Measurements from ENCODE around the gene SMC3. TPM values are rescaled to one million over a fixed set of nuclear protein-coding genes. Genes with fewer than 3 reads are reported as not detected.

The SMC3 gene
- total RNA-seq, 2 donors from 2014 or later, result 66.0 to 75.9 TPM

DNA sequence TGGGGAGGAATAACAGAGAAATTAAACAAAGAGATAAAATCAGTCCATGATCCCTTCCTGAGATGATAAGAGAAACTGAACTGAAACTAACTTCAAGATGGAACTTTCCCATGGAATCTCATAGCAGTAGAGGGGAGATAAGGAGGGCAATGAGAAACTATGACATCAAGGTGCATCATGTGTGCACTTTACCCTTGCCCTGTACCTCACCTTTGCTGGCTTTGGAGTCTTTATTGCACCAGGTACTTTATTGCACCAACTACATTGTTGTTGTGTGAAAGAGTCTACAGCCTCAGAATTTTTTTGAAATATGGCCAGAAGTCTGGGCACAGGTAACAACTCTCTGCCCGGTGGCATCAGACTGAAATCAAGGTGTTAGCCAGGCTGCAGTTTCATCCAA is 11.2 kb upstream of the SMC3 start:
- WGBS, 2 experiments (ENCODE audit: insufficient coverage in 1 of 2, insufficient read length in 1 of 2), result 97% methylated on average over 1 of the region's 1 CpG; no CpG with 5 or more reads in 1 of the 2 experiments
- TF ChIP-seq, protein P1, sequence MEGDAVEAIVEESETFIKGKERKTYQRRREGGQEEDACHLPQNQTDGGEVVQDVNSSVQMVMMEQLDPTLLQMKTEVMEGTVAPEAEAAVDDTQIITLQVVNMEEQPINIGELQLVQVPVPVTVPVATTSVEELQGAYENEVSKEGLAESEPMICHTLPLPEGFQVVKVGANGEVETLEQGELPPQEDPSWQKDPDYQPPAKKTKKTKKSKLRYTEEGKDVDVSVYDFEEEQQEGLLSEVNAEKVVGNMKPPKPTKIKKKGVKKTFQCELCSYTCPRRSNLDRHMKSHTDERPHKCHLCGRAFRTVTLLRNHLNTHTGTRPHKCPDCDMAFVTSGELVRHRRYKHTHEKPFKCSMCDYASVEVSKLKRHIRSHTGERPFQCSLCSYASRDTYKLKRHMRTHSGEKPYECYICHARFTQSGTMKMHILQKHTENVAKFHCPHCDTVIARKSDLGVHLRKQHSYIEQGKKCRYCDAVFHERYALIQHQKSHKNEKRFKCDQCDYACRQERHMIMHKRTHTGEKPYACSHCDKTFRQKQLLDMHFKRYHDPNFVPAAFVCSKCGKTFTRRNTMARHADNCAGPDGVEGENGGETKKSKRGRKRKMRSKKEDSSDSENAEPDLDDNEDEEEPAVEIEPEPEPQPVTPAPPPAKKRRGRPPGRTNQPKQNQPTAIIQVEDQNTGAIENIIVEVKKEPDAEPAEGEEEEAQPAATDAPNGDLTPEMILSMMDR (conservative IDR thresholded peaks at IDR 0.05), result no peak
- H3K9me3 Mint-ChIP-seq, result peaks cover 10% of the 10 kb centered on the region
- DNase-seq, result no peak
- H3K4me1 Mint-ChIP-seq, result peaks cover 23% of the 10 kb centered on the region
- peaks cover 8% of the 10 kb centered on the region for H3K9me3 ChIP-seq (ENCODE audit: control insufficient read depth, low read length)
- H3K9ac ChIP-seq (ENCODE audit: extremely low read depth, low read length, poor library complexity, severe bottlenecking), result no peak overlapping the region
- H3K27me3 Mint-ChIP-seq (ENCODE audit: insufficient read depth), result no peaks in the 10 kb centered on the region
- no peaks in the 10 kb centered on the region for H3K27me3 ChIP-seq (ENCODE audit: control insufficient read depth, insufficient read depth, low read length, poor library complexity, severe bottlenecking)
- H3K36me3 ChIP-seq (ENCODE audit: control insufficient read depth, insufficient read depth, low read length), result no peaks in the 10 kb centered on the region
- peaks cover 9% of the 10 kb centered on the region for H3K4me1 ChIP-seq (ENCODE audit: control insufficient read depth, insufficient read depth, low read length)
- H3K4me3 ChIP-seq (ENCODE audit: low read length), result no peak overlapping the region
- H3K36me3 Mint-ChIP-seq (ENCODE audit: low read depth), result no peaks in the 10 kb centered on the region
- no peak overlapping the region for H3K27ac ChIP-seq (ENCODE audit: low read depth, low read length)
- no peak overlapping the region for H3K4me3 Mint-ChIP-seq
- no peak overlapping the region for H3K27ac Mint-ChIP-seq

DNA sequence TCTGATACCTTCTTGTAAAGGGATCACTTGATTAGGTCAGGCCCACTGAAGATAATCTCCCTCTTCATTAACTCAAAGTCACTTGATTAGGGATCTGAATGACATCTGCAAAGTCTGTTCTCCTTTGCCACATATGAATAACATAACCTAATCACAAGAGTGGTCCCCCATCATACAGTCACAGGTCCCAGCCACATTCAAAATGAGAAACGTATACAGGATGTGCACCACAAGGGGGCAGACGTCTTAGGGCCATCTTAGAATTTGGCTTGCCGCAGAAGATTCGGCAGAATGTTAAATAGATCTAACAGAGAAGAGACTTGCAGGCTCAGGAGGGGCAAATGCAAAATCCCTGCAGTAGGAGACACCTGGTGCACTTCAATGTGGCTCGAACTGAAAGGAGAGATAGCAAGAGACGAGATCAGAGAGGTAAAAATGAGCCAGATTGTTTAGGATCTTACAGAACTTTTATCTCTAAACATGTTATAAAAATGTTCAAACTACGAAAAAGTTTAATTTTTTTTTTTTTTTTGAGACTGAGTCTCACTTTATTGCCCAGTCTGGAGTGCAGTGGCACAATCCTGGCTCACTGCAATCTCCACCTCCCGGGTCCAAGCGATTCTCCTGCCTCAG is 10.4 kb upstream of the SMC3 start:
- 60 to 69% methylated on average over 6 to 9 of the region's 9 CpGs for WGBS, 2 experiments (ENCODE audit: insufficient coverage in 1 of 2, insufficient read length in 1 of 2)
- no peaks in the 10 kb centered on the region for H3K36me3 Mint-ChIP-seq (ENCODE audit: low read depth)
- peaks cover 10% of the 10 kb centered on the region for H3K9me3 Mint-ChIP-seq
- no peak overlapping the region for H3K4me3 Mint-ChIP-seq
- H3K27me3 Mint-ChIP-seq (ENCODE audit: insufficient read depth), result no peaks in the 10 kb centered on the region
- H3K27me3 ChIP-seq (ENCODE audit: control insufficient read depth, insufficient read depth, low read length, poor library complexity, severe bottlenecking), result no peaks in the 10 kb centered on the region
- DNase-seq, result peak; percentile 80
- H3K4me1 ChIP-seq (ENCODE audit: control insufficient read depth, insufficient read depth, low read length), result peaks cover 9% of the 10 kb centered on the region
- H3K27ac Mint-ChIP-seq, result no peak overlapping the region
- H3K9me3 ChIP-seq (ENCODE audit: control insufficient read depth, low read length), result peaks cover 8% of the 10 kb centered on the region
- H3K4me1 Mint-ChIP-seq, result peaks cover 23% of the 10 kb centered on the region
- no peak overlapping the region for H3K4me3 ChIP-seq (ENCODE audit: low read length)
- no peak overlapping the region for H3K9ac ChIP-seq (ENCODE audit: extremely low read depth, low read length, poor library complexity, severe bottlenecking)
- H3K36me3 ChIP-seq (ENCODE audit: control insufficient read depth, insufficient read depth, low read length), result no peaks in the 10 kb centered on the region
- no peak overlapping the region for H3K27ac ChIP-seq (ENCODE audit: low read depth, low read length)
- TF ChIP-seq, protein P1 (conservative IDR thresholded peaks at IDR 0.05), result peak; percentile 83

DNA sequence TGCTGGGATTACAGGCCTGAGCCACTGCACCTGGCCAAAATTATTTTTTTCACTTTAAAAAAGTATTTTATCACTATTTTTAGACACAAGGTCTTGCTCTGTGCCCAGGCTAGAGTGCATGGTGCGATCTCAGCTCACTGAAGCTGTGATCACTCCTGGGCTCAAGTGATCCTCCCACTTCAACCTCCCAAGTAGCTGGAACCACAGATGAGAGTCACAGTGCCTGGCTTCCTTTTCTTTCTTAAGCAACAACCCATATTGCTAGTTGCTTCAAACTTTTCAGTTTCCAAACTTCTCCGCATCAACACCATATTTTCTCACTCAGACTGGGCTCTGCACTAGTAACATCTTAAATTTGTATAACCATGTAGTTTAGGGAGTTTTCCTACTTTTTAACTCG is 9.5 kb upstream of the SMC3 start:
- Histone ChIP-seq H3K9me3 (ENCODE audit: control insufficient read depth, low read length) (peaks cover 3% of the 10 kb centered on the region), H3K9ac (ENCODE audit: extremely low read depth, low read length, poor library complexity, severe bottlenecking) (no peak overlapping the region), H3K4me3 (ENCODE audit: low read length) (no peak overlapping the region), H3K4me1 (ENCODE audit: control insufficient read depth, insufficient read depth, low read length) (peaks cover 9% of the 10 kb centered on the region), H3K36me3 (ENCODE audit: control insufficient read depth, insufficient read depth, low read length) (no peaks in the 10 kb centered on the region), H3K27ac (ENCODE audit: low read depth, low read length) (no peak overlapping the region), H3K27me3 (ENCODE audit: control insufficient read depth, insufficient read depth, low read length, poor library complexity, severe bottlenecking) (no peaks in the 10 kb centered on the region)
- peaks cover 3% of the 10 kb centered on the region for H3K9me3 Mint-ChIP-seq
- WGBS, 2 experiments (ENCODE audit: insufficient coverage in 1 of 2, insufficient read length in 1 of 2), result 85 to 89% methylated on average over 2 to 3 of the region's 3 CpGs
- H3K27me3 Mint-ChIP-seq (ENCODE audit: insufficient read depth), result no peaks in the 10 kb centered on the region
- DNase-seq, result no peak
- H3K36me3 Mint-ChIP-seq (ENCODE audit: low read depth), result no peaks in the 10 kb centered on the region
- no peak overlapping the region for H3K4me3 Mint-ChIP-seq
- no peak overlapping the region for H3K27ac Mint-ChIP-seq
- H3K4me1 Mint-ChIP-seq, result peaks cover 23% of the 10 kb centered on the region
- TF ChIP-seq, protein P1 (conservative IDR thresholded peaks at IDR 0.05), result no peak
